NB4 (cell line): ENCODE data around the gene DUSP16.

Experiments used
- DNase-seq: peaks from one replicate; pipeline ENCODE4 v3.0.0; 2010; ENCODE audit warnings: low read depth
- H3K4me3 ChIP-seq: one replicate; pipeline ENCODE4 v1.5.1; 2011; ENCODE audit warnings: mild to moderate bottlenecking, low read depth, low read length, moderate library complexity
- MYC ChIP-seq: IDR thresholded peaks from 2 replicates; pipeline ENCODE4 v1.6.1; 2011; ENCODE audit warnings: low read depth, low read length
- POLR2A ChIP-seq: IDR thresholded peaks from 2 replicates; pipeline ENCODE4 v1.6.1; 2011; ENCODE audit warnings: mild to moderate bottlenecking; ENCODE audit not compliant: insufficient read length; ENCODE audit errors: extremely low read depth
- TF ChIP-seq, protein P1 (sequence below): IDR thresholded peaks from one replicate; pipeline ENCODE4 v1.5.1; 2012; ENCODE audit warnings: low read depth, low read length
- TF ChIP-seq, protein P2 (sequence below): IDR thresholded peaks from 2 replicates; pipeline ENCODE4 v1.6.1; 2011; ENCODE audit warnings: low read depth, low read length

DUSP16 gene

DNA sequence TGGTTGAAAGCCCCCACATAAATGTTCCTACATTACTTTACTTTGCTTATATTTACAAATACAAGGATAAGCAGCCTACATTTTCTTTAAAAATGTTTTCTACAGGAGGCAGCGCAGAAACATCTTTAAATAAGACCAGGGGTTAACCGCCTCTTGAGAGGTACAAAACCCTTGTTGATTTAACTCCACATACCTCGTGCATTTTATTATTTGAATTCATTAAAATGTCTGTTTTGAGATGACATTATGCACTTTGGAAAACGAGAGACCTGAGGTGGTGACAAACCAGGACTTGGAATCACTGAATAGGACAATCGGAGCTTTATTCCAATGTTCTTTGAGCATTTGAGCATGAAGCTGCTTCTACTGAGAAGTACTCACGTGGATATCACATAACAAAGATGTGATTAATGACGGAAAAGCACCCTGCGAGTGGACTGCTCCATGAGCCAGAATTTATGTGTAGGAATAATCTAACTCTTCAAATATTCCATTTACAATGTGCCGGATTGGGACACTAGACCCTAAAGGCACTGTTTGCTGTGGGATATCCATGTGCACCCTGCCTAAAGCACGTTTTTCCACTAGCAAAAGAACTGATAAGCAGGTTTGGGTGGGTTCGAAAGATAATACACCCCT, 746 bp upstream of the DUSP16 start:
- H3K4me3 ChIP-seq, result peak overlapping the region; percentile 40
- DNase-seq, result no peak
- TF ChIP-seq MYC, result no peak
- TF ChIP-seq, protein P1, sequence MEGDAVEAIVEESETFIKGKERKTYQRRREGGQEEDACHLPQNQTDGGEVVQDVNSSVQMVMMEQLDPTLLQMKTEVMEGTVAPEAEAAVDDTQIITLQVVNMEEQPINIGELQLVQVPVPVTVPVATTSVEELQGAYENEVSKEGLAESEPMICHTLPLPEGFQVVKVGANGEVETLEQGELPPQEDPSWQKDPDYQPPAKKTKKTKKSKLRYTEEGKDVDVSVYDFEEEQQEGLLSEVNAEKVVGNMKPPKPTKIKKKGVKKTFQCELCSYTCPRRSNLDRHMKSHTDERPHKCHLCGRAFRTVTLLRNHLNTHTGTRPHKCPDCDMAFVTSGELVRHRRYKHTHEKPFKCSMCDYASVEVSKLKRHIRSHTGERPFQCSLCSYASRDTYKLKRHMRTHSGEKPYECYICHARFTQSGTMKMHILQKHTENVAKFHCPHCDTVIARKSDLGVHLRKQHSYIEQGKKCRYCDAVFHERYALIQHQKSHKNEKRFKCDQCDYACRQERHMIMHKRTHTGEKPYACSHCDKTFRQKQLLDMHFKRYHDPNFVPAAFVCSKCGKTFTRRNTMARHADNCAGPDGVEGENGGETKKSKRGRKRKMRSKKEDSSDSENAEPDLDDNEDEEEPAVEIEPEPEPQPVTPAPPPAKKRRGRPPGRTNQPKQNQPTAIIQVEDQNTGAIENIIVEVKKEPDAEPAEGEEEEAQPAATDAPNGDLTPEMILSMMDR, result no peak
- TF ChIP-seq, protein P2, sequence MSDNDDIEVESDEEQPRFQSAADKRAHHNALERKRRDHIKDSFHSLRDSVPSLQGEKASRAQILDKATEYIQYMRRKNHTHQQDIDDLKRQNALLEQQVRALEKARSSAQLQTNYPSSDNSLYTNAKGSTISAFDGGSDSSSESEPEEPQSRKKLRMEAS, result no peak
- TF ChIP-seq POLR2A, result no peak

- DNase-seq, result peak; percentile 50
- H3K4me3 ChIP-seq, result peak overlapping the region; percentile 53
Observed at GRCh38 chr12:12562016-12562483, 613 bp downstream of the DUSP16 start.

GRCh38 chr12:12561371-12562015, 1.2 kb downstream of the DUSP16 start:
- no peak for TF ChIP-seq POLR2A
- TF ChIP-seq, protein P2, result peak; percentile 5; the same call in 1 of the 2 replicates
- peak overlapping the region; percentile 63 for H3K4me3 ChIP-seq
- DNase-seq, result peak; percentile 69

More at GRCh38 chr12:12562016-12562483, 613 bp downstream of the DUSP16 start:
- TF ChIP-seq, protein P2, result no peak
- no peak for TF ChIP-seq POLR2A

GRCh38 chr12:12560587-12561370, 1.9 kb downstream of the DUSP16 start:
- peak; percentile 81 for DNase-seq
- H3K4me3 ChIP-seq, result peak overlapping the region; percentile 63
- TF ChIP-seq, protein P2, result no peak
- TF ChIP-seq POLR2A (no peak), MYC (no peak; the same call in 1 of the 2 replicates)
- TF ChIP-seq, protein P1, result no peak

GRCh38 chr12:12559719-12560296, 2.9 kb downstream of the DUSP16 start:
- DNase-seq, result no peak
- no peak overlapping the region for H3K4me3 ChIP-seq
- TF ChIP-seq, protein P1, result no peak
- TF ChIP-seq MYC (no peak), POLR2A (no peak)
- TF ChIP-seq, protein P2, result no peak

- no peak overlapping the region for H3K4me3 ChIP-seq
- no peak for TF ChIP-seq POLR2A
- TF ChIP-seq, protein P1, result no peak
- TF ChIP-seq, protein P2, result no peak
- TF ChIP-seq MYC, result no peak
- DNase-seq, result no peak
Observed at GRCh38 chr12:12558291-12558690, 4.4 kb downstream of the DUSP16 start.
